HL-60 (cell line): ENCODE data around the gene PITPNC1.

Source experiments
- DNase-seq, 2 experiments: peaks; one replicate each; pipeline ENCODE4 v3.0.0-alpha.2; 2010 to 2020; ENCODE audit warnings: low read depth in 1 of 2, low spot score in 1 of 2
- H3K27ac ChIP-seq: fragments of 250-450 bp; sonication (Bioruptor Pico); replicated peaks from 2 replicates; pipeline ENCODE4 v1.5.1; 2020; ENCODE audit warnings: mild to moderate bottlenecking, moderate library complexity
- H3K27me3 ChIP-seq: fragments of 250-450 bp; sonication (Bioruptor Pico); 2 replicates; pipeline ENCODE4 v1.5.1; 2021; ENCODE audit warnings: mild to moderate bottlenecking, moderate library complexity; ENCODE audit not compliant: insufficient read depth, poor library complexity, severe bottlenecking
- H3K4me3 ChIP-seq: replicated peaks from 2 replicates; pipeline ENCODE4 v1.5.1; 2011; ENCODE audit warnings: mild to moderate bottlenecking, control low read depth, low read length; ENCODE audit not compliant: insufficient read depth
- GABPA ChIP-seq: IDR thresholded peaks from 2 replicates; pipeline ENCODE4 v1.6.1; 2012; ENCODE audit warnings: low read depth
- POLR2AphosphoS5 ChIP-seq: IDR thresholded peaks from 2 replicates; pipeline ENCODE4 v1.6.1; 2012; ENCODE audit warnings: low read depth
- REST ChIP-seq: IDR thresholded peaks from 2 replicates; pipeline ENCODE4 v1.6.1; 2012; ENCODE audit warnings: low read depth; ENCODE audit not compliant: insufficient replicate concordance
- SPI1 ChIP-seq: IDR thresholded peaks from 2 replicates; pipeline ENCODE4 v1.6.1; 2012; ENCODE audit warnings: low read depth, mild to moderate bottlenecking, borderline replicate concordance
- TF ChIP-seq, protein P1 (sequence below): IDR thresholded peaks from one replicate; pipeline ENCODE4 v1.5.1; 2011; ENCODE audit warnings: low read length, control low read depth, inconsistent platforms; ENCODE audit not compliant: insufficient read depth

Gene PITPNC1

GRCh38 chr17:67573987-67574657, 197.0 kb downstream of the PITPNC1 start:
- H3K27me3 ChIP-seq = no peaks in the 10 kb centered on the region
- no peak overlapping the region for H3K4me3 ChIP-seq
- no peak overlapping the region for H3K27ac ChIP-seq
- no peak for DNase-seq
- TF ChIP-seq, protein P1, sequence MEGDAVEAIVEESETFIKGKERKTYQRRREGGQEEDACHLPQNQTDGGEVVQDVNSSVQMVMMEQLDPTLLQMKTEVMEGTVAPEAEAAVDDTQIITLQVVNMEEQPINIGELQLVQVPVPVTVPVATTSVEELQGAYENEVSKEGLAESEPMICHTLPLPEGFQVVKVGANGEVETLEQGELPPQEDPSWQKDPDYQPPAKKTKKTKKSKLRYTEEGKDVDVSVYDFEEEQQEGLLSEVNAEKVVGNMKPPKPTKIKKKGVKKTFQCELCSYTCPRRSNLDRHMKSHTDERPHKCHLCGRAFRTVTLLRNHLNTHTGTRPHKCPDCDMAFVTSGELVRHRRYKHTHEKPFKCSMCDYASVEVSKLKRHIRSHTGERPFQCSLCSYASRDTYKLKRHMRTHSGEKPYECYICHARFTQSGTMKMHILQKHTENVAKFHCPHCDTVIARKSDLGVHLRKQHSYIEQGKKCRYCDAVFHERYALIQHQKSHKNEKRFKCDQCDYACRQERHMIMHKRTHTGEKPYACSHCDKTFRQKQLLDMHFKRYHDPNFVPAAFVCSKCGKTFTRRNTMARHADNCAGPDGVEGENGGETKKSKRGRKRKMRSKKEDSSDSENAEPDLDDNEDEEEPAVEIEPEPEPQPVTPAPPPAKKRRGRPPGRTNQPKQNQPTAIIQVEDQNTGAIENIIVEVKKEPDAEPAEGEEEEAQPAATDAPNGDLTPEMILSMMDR = no peak
- TF ChIP-seq SPI1 = no peak
- no peak for TF ChIP-seq GABPA
- no peak for TF ChIP-seq POLR2AphosphoS5
- no peak for TF ChIP-seq REST

DNA sequence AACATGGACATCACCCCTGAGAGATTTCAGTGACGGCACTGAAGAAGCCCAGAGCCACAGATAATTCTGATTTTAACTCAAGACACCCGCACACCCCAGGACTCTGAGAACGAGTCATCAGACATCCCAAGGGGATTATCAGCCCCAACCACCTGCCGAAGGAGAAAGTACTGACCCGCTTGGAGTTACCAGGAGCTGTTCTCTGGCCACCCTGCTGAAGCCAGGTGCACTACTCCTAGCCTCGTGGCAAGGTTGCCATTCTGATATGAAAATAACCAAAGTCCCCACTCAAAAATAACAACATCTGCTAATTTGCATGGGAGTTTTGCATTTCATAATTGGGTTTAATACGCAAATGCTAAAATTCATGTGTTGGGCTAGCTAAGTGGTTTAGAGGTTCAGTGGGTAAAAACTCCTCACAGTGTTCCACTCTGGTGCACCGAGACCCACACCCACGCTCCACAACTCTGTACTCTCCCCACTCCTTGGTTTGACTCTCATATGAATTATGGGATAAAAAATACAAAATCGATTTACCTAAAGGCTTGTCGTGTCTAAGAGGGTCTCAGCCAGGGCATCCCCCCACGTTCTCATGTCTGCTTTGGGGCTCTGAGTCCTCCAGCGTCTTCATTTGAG, 197.7 kb downstream of the PITPNC1 start:
- Histone ChIP-seq H3K4me3 (no peak overlapping the region), H3K27ac (no peak overlapping the region), H3K27me3 (no peaks in the 10 kb centered on the region)
- TF ChIP-seq POLR2AphosphoS5 (no peak), REST (no peak), GABPA (no peak), SPI1 (no peak)
- TF ChIP-seq, protein P1 = no peak
- DNase-seq = no peak

- TF ChIP-seq SPI1 (no peak), GABPA (no peak), REST (no peak), POLR2AphosphoS5 (no peak)
- TF ChIP-seq, protein P1 = no peak
- Histone ChIP-seq H3K4me3 (no peak overlapping the region), H3K27ac (no peak overlapping the region), H3K27me3 (no peaks in the 10 kb centered on the region)
- no peak for DNase-seq
Measured at GRCh38 chr17:67575325-67575724, 198.2 kb downstream of the PITPNC1 start.
